SU-DHL-6 (cell line): Measurements from ENCODE around the gene MED26.

Source experiments
- H2AFZ ChIP-seq: fragments of 200-600 bp; sonication (generic); 2 replicates; pipeline ENCODE4 v1.6.1; 2014; ENCODE audit warnings: low read depth, mild to moderate bottlenecking, moderate library complexity, mixed read lengths, antibody characterized with exemption, low read length; ENCODE audit not compliant: severe bottlenecking
- H3F3A ChIP-seq: fragments of 200-600 bp; shearing (Covaris generic); 2 replicates; pipeline ENCODE4 v1.6.0; 2016; ENCODE audit warnings: antibody characterized with exemption, mild to moderate bottlenecking; ENCODE audit not compliant: insufficient read depth
- H3K27ac ChIP-seq: fragments of 200-600 bp; sonication (generic); 2 replicates; pipeline ENCODE4 v1.5.1; 2016; ENCODE audit warnings: low read depth, mild to moderate bottlenecking, low read length, moderate library complexity, mixed read lengths
- H3K27me3 ChIP-seq: fragments of 200-600 bp; sonication (generic), shearing (Covaris generic); 2 replicates; pipeline ENCODE4 v1.6.0; 2014; ENCODE audit warnings: mild to moderate bottlenecking, low read length
- H3K36me3 ChIP-seq: fragments of 200-600 bp; sonication (generic); 2 replicates; pipeline ENCODE4 v1.6.1; 2014; ENCODE audit warnings: mild to moderate bottlenecking, low read length, mixed read lengths
- H3K4me2 ChIP-seq: fragments of 300-600, 200-600 bp; shearing (Covaris generic), sonication (generic); 2 replicates; pipeline ENCODE4 v1.6.0; 2014; ENCODE audit warnings: low read length, low read depth, mild to moderate bottlenecking; ENCODE audit not compliant: poor library complexity, severe bottlenecking
- H3K4me3 ChIP-seq: fragments of 200-600 bp; sonication (generic); 2 replicates; pipeline ENCODE4 v1.5.1; 2014; ENCODE audit warnings: antibody characterized with exemption, low read length, mild to moderate bottlenecking, mixed read lengths; ENCODE audit not compliant: insufficient read depth, poor library complexity, severe bottlenecking
- H3K79me2 ChIP-seq: fragments of 200-600 bp; sonication (generic); 2 replicates; pipeline ENCODE4 v1.6.1; 2014; ENCODE audit warnings: mild to moderate bottlenecking, low read length, moderate library complexity; ENCODE audit not compliant: insufficient read depth
- H3K9ac ChIP-seq: fragments of 200-600 bp; sonication (generic); 2 replicates; pipeline ENCODE4 v1.7.0; 2014; ENCODE audit warnings: mild to moderate bottlenecking, low read length
- H3K9me2 ChIP-seq: fragments of 200-600 bp; sonication (generic); replicated peaks from 2 replicates; pipeline ENCODE4 v1.6.1; 2014; ENCODE audit warnings: low read length; ENCODE audit not compliant: insufficient read depth
- H3K9me3 ChIP-seq: fragments of 200-600 bp; sonication (generic); 2 replicates; pipeline ENCODE4 v1.6.1; 2014; ENCODE audit warnings: low read length, mixed read lengths; ENCODE audit not compliant: insufficient read depth
- H4K20me1 ChIP-seq: fragments of 200-600 bp; sonication (generic); 2 replicates; pipeline ENCODE4 v1.6.1; 2014; ENCODE audit warnings: low read depth, mild to moderate bottlenecking, antibody characterized with exemption, low read length, moderate library complexity, mixed read lengths
- EZH2phosphoT487 ChIP-seq: fragments of 200-600 bp; sonication (generic), shearing (Covaris generic); conservative IDR thresholded peaks from 2 replicates; pipeline ENCODE4 v1.6.1; 2018; ENCODE audit warnings: mild to moderate bottlenecking, antibody characterized with exemption, low read length, moderate library complexity, mixed read lengths
- TF ChIP-seq, protein P1 (sequence below): fragments of 200-600 bp; sonication (generic); IDR thresholded peaks from one replicate; pipeline ENCODE4 v1.5.1; 2017; ENCODE audit warnings: antibody characterized with exemption, mild to moderate bottlenecking, low read length, moderate library complexity; ENCODE audit not compliant: insufficient read depth, poor library complexity, severe bottlenecking

The MED26 gene

DNA sequence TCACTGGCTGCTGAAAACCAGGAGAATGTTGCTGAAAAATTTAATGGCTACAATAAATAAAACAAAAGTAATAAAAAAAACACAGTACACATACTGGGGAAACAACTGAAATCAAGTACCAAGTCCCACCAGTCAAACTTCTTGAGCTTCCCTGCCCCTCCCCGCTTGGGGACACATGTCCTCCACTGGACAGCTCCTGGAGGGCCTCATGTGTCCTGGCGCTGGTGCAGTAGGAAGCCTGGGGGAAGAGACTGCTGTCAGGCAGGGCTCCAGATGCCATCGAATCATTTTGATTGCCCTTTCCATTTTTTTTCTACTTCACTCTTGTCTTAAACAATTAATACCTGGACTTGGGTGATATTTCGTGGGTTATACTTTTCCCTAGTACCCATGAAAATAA lies 29.2 kb downstream of the MED26 start:
- Histone ChIP-seq H3K9ac (no peak overlapping the region), H3K4me3 (no peak overlapping the region)
- TF ChIP-seq, protein P1, sequence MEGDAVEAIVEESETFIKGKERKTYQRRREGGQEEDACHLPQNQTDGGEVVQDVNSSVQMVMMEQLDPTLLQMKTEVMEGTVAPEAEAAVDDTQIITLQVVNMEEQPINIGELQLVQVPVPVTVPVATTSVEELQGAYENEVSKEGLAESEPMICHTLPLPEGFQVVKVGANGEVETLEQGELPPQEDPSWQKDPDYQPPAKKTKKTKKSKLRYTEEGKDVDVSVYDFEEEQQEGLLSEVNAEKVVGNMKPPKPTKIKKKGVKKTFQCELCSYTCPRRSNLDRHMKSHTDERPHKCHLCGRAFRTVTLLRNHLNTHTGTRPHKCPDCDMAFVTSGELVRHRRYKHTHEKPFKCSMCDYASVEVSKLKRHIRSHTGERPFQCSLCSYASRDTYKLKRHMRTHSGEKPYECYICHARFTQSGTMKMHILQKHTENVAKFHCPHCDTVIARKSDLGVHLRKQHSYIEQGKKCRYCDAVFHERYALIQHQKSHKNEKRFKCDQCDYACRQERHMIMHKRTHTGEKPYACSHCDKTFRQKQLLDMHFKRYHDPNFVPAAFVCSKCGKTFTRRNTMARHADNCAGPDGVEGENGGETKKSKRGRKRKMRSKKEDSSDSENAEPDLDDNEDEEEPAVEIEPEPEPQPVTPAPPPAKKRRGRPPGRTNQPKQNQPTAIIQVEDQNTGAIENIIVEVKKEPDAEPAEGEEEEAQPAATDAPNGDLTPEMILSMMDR = no peak
- TF ChIP-seq EZH2phosphoT487 = no peak

DNA sequence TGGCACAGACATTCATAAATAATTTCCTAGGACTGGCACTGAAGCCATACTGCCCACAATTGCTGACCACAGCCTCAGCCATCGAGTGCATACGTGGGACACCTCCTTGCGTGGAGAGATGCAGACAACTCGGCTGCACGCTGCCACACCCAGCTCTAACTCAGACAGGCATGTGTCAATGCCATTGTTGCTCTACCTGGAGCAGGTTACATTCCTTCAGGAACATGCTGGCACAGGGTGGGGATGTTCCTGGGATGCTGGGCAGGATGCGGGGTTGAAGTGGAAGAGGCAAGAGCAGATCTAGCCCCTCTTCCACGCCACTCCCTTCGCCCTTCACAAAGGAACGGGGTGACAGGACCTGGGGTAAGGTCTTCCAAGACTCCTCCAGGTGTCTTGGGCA lies 31.6 kb downstream of the MED26 start:
- no peak overlapping the region for H3K4me3 ChIP-seq
- no peak overlapping the region for H3K27ac ChIP-seq
- no peaks in the 10 kb centered on the region; the same call in 1 of the 2 replicates for H4K20me1 ChIP-seq
- H3K27me3 ChIP-seq = no peaks in the 10 kb centered on the region
- H3K36me3 ChIP-seq = no peaks in the 10 kb centered on the region
- H2AFZ ChIP-seq = no peak overlapping the region
- no peak overlapping the region for H3K9ac ChIP-seq
- H3F3A ChIP-seq = peaks cover 46% of the 10 kb centered on the region
- TF ChIP-seq EZH2phosphoT487 = no peak
- TF ChIP-seq, protein P1 = no peak
- H3K4me2 ChIP-seq = no peak overlapping the region
- H3K79me2 ChIP-seq = peaks cover 97% of the 10 kb centered on the region
- no peaks in the 10 kb centered on the region for H3K9me3 ChIP-seq
- no peaks in the 10 kb centered on the region for H3K9me2 ChIP-seq

More for the DNA sequence above, 29.2 kb downstream of the MED26 start:
- Histone ChIP-seq H3K9me2 (no peaks in the 10 kb centered on the region), H3K9me3 (no peaks in the 10 kb centered on the region), H3K36me3 (no peaks in the 10 kb centered on the region), H3K79me2 (peaks cover 97% of the 10 kb centered on the region), H3K27me3 (no peaks in the 10 kb centered on the region), H4K20me1 (no peaks in the 10 kb centered on the region; the same call in 1 of the 2 replicates), H3F3A (peaks cover 31% of the 10 kb centered on the region), H3K4me2 (no peak overlapping the region), H3K27ac (peak overlapping the region; percentile 44; the same call in 1 of the 2 replicates), H2AFZ (no peak overlapping the region)

DNA sequence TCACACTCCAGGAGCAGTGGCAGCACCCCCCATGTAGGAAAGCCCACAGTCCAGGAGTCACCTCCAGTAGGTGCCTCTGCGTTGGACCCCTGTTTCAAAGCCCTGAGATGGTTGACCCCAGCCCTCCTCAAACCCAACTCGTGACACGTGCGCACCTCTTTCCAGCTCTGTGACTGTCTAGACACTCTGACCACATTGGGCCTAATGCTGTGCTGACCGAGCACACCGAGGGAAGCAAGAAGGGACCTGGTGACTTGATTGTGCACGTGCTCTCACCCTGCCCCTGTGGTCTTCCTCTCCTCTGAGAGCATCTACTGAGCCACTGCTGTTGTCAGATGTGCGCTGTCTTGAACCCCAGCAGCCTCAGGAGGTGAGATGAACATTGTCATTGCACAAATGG lies 32.9 kb downstream of the MED26 start:
- Histone ChIP-seq H3K4me3 (no peak overlapping the region), H3K27ac (peak overlapping the region; percentile 98), H3F3A (peaks cover 56% of the 10 kb centered on the region), H3K79me2 (peaks cover 93% of the 10 kb centered on the region), H3K4me2 (peak overlapping the region; percentile 56), H3K9me3 (no peaks in the 10 kb centered on the region), H2AFZ (no peak overlapping the region), H3K9ac (peak overlapping the region; percentile 36), H3K27me3 (no peaks in the 10 kb centered on the region), H3K36me3 (no peaks in the 10 kb centered on the region), H4K20me1 (no peaks in the 10 kb centered on the region; the same call in 1 of the 2 replicates), H3K9me2 (no peaks in the 10 kb centered on the region)
- TF ChIP-seq, protein P1 = no peak
- TF ChIP-seq EZH2phosphoT487 = no peak
